ENCODE results near the gene CFAP20DC. TPM values are rescaled to one million over a fixed set of nuclear protein-coding genes. Genes with fewer than 3 reads are reported as not detected.

The CFAP20DC gene
- total RNA-seq, 1 experiment from 2014 or later: 2.8 TPM

GRCh38 chr3:58731673-58732072, 318.2 kb downstream of the CFAP20DC start:
- intact Hi-C loops (cut with micrococcal nuclease; ENCODE audit: unreplicated experiment): loop anchor here (2.0 kb wide), 1 partner anchor 91 kb away; no protein-coding TSS in a partner anchor
- no peaks in the 10 kb centered on the region for H3K4me1 Mint-ChIP-seq (ENCODE audit: low read depth, unreplicated experiment)
- H3K36me3 Mint-ChIP-seq (ENCODE audit: insufficient read depth, unreplicated experiment): no peaks in the 10 kb centered on the region
- H3K27ac Mint-ChIP-seq (ENCODE audit: unreplicated experiment): no peak overlapping the region
- TF ChIP-seq CTCF (IDR thresholded peaks at IDR 0.05; ENCODE audit: insufficient read depth in 1 of 2, low read depth in 1 of 2, low read length in 1 of 2, severe bottlenecking in 1 of 2, unreplicated experiment in 1 of 2): no peak
- Histone ChIP-seq H3K4me1 (no peaks in the 10 kb centered on the region), H3K27me3 (replicated peaks; ENCODE audit: control insufficient read depth, insufficient read depth, low read length) (no peaks in the 10 kb centered on the region), H3K4me3 (ENCODE audit: low read depth, low read length) (no peak overlapping the region), H3K9me3 (no peaks in the 10 kb centered on the region), H3K36me3 (ENCODE audit: control insufficient read depth, insufficient read depth, low read length) (no peaks in the 10 kb centered on the region)
- no TSS peak for BruUV-seq (replicated peaks)
- ChIA-PET POLR2A (no interaction called here), CTCF (no interaction called here)
- DNase-seq: no peak
- H3K27me3 Mint-ChIP-seq (ENCODE audit: insufficient read depth, unreplicated experiment): peaks cover 8% of the 10 kb centered on the region
- H3K4me3 Mint-ChIP-seq (ENCODE audit: unreplicated experiment): no peak overlapping the region
- no peaks in the 10 kb centered on the region for H3K9me3 Mint-ChIP-seq (ENCODE audit: unreplicated experiment)

GRCh38 chr3:58728723-58729122, 321.1 kb downstream of the CFAP20DC start:
- no peak for DNase-seq
- H3K27ac Mint-ChIP-seq (ENCODE audit: unreplicated experiment): no peak overlapping the region
- H3K4me3 Mint-ChIP-seq (ENCODE audit: unreplicated experiment): no peak overlapping the region
- ChIA-PET POLR2A (no interaction called here), CTCF (no interaction called here)
- no peaks in the 10 kb centered on the region for H3K36me3 ChIP-seq (ENCODE audit: control insufficient read depth, insufficient read depth, low read length)
- peaks cover 8% of the 10 kb centered on the region for H3K9me3 Mint-ChIP-seq (ENCODE audit: unreplicated experiment)
- no peaks in the 10 kb centered on the region for H3K9me3 ChIP-seq
- peaks cover 14% of the 10 kb centered on the region for H3K4me1 ChIP-seq
- no TSS peak for BruUV-seq (replicated peaks)
- no peaks in the 10 kb centered on the region for H3K36me3 Mint-ChIP-seq (ENCODE audit: insufficient read depth, unreplicated experiment)
- H3K27me3 Mint-ChIP-seq (ENCODE audit: insufficient read depth, unreplicated experiment): peaks cover 2% of the 10 kb centered on the region
- no peak for TF ChIP-seq CTCF (IDR thresholded peaks at IDR 0.05; ENCODE audit: insufficient read depth in 1 of 2, low read depth in 1 of 2, low read length in 1 of 2, severe bottlenecking in 1 of 2, unreplicated experiment in 1 of 2)
- intact Hi-C loops (cut with micrococcal nuclease; ENCODE audit: unreplicated experiment): no loop called here
- no peaks in the 10 kb centered on the region for H3K27me3 ChIP-seq (replicated peaks; ENCODE audit: control insufficient read depth, insufficient read depth, low read length)
- H3K4me3 ChIP-seq (ENCODE audit: low read depth, low read length): no peak overlapping the region
- H3K4me1 Mint-ChIP-seq (ENCODE audit: low read depth, unreplicated experiment): peaks cover 9% of the 10 kb centered on the region

GRCh38 chr3:58725326-58725853, 324.4 kb downstream of the CFAP20DC start:
- BruUV-seq (replicated peaks): no TSS peak
- CTCF ChIA-PET: no interaction called here
- H3K9me3 ChIP-seq: no peaks in the 10 kb centered on the region
- Mint-ChIP-seq H3K27ac (ENCODE audit: unreplicated experiment) (no peak overlapping the region), H3K4me1 (ENCODE audit: low read depth, unreplicated experiment) (peaks cover 13% of the 10 kb centered on the region), H3K9me3 (ENCODE audit: unreplicated experiment) (peaks cover 8% of the 10 kb centered on the region), H3K4me3 (ENCODE audit: unreplicated experiment) (no peak overlapping the region), H3K36me3 (ENCODE audit: insufficient read depth, unreplicated experiment) (no peaks in the 10 kb centered on the region), H3K27me3 (ENCODE audit: insufficient read depth, unreplicated experiment) (no peaks in the 10 kb centered on the region)
- no peak for TF ChIP-seq CTCF (IDR thresholded peaks at IDR 0.05; ENCODE audit: insufficient read depth in 1 of 2, low read depth in 1 of 2, low read length in 1 of 2, severe bottlenecking in 1 of 2, unreplicated experiment in 1 of 2)
- POLR2A ChIA-PET: no interaction called here
- no peak for DNase-seq
- no peak overlapping the region for H3K4me3 ChIP-seq (ENCODE audit: low read depth, low read length)
- H3K4me1 ChIP-seq: peaks cover 23% of the 10 kb centered on the region
- no peaks in the 10 kb centered on the region for H3K27me3 ChIP-seq (replicated peaks; ENCODE audit: control insufficient read depth, insufficient read depth, low read length)
- no peaks in the 10 kb centered on the region for H3K36me3 ChIP-seq (ENCODE audit: control insufficient read depth, insufficient read depth, low read length)
- intact Hi-C loops (cut with micrococcal nuclease; ENCODE audit: unreplicated experiment): no loop called here
